HepG2 (cell line): ENCODE results near the gene HOTAIR.

Source experiments
- BRF2 ChIP-seq: sonication (generic); formaldehyde crosslinking; IDR thresholded peaks from 2 replicates; pipeline ENCODE4 v1.8.1; 2022; ENCODE audit warnings: mild to moderate bottlenecking, missing genetic modification reagents
- MAFK ChIP-seq, 2 experiments: IDR thresholded peaks in 1 of 2; conservative IDR thresholded peaks in 1 of 2; 2 replicates each; pipeline ENCODE4 v1.6.1; 2011; ENCODE audit warnings: improper control_type of control experiment in 2 of 2, low read length in 2 of 2

- TF ChIP-seq BRF2 (CRISPR knock-in tag) (no peak), MAFK (conservative IDR thresholded peaks at IDR 0.05 in 1 of 2, IDR thresholded peaks at IDR 0.05 in 1 of 2; ENCODE audit: low read length in 2 of 2) (no peak)
Observed at GRCh38 chr12:54014377-54015017, 39.7 kb upstream of the HOTAIR start.
